Measurements from ENCODE around the gene ATP11C. TPM values are rescaled to one million over a fixed set of nuclear protein-coding genes. Genes with fewer than 3 reads are reported as not detected.
"Not testable (repeated sequence)": the region's sequence is repeated elsewhere in the genome, so short reads cannot be mapped to it uniquely, and the experiment has no call there.

Gene ATP11C
- total RNA-seq, 4 donors from 2014 or later = 5.9 to 24.4 (median 14.9) TPM

- no peak for DNase-seq
- intact Hi-C loops (cut with DNase I) = no loop called here
- no peaks in the 10 kb centered on the region for H3K9me3 ChIP-seq
- peaks cover 0 to 16% (median 3%) of the 10 kb centered on the region in 3 donors for H3K4me1 ChIP-seq
- peak overlapping the region in 3 of 4 donors; percentile 23 to 53 (median 41) for H3K4me3 ChIP-seq
- peaks cover 0 to 18% (median 0%) of the 10 kb centered on the region in 4 donors for H3K27me3 ChIP-seq
- no peaks in the 10 kb centered on the region for H3K36me3 ChIP-seq
- WGBS, 2 donors = 45% methylated on average over 9 of the region's 11 CpGs; no CpG with 5 or more reads in 1 of the 2 donors
- H3K27ac ChIP-seq = no peak overlapping the region
- no peak for TF ChIP-seq POLR2A (IDR thresholded peaks at IDR 0.05)
- no peak for TF ChIP-seq CTCF (IDR thresholded peaks at IDR 0.05)
Measured at GRCh38 chrX:139692506-139692849, 240.4 kb downstream of the ATP11C start.

DNA sequence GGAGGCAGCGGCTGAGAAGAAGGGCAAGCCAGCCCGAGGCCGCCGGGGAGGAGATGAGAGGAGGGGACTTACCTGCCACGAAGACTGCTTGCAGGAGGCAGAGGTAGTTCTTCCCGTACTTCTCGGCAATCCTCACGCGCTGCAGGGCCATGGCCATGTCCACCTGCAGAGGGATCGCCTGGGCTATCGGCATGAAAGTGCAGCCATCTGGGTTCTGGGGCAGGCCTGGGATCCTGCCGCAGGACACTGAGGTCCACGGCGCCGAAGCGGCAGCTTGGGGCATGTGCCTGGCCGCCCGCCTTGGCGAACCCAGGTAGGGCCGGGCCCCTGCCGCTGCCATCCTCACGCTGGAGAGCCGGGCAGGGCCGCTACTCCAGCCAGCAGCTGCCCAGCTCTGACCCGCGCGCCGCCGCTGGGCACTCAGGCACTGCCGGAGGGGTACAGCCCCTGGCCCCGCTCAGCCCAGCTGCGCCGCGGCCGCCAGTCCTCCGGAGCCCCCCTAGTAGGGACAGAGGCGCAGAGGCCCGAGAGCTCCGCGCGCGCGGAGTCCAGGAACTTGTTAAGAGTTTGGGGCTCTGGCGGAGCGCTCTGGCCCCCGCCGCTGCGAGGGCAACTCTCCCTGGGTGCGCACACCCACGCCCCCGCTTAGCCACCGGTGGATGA is 240.9 kb downstream of the ATP11C start:
- Histone ChIP-seq H3K9me3 (no peaks in the 10 kb centered on the region), H3K4me1 (peaks cover 0 to 16% (median 3%) of the 10 kb centered on the region in 3 donors), H3K36me3 (no peaks in the 10 kb centered on the region), H3K27me3 (peaks cover 0 to 18% (median 0%) of the 10 kb centered on the region in 4 donors), H3K27ac (no peak overlapping the region), H3K4me3 (peak overlapping the region; percentile 5 to 53 (median 32))
- intact Hi-C loops (cut with DNase I) = no loop called here
- no peak for DNase-seq
- no peak for TF ChIP-seq POLR2A (IDR thresholded peaks at IDR 0.05)
- no peak for TF ChIP-seq CTCF (IDR thresholded peaks at IDR 0.05)
- WGBS, 2 donors = 0 to 53% methylated on average over 4 to 8 of the region's 52 CpGs

DNA sequence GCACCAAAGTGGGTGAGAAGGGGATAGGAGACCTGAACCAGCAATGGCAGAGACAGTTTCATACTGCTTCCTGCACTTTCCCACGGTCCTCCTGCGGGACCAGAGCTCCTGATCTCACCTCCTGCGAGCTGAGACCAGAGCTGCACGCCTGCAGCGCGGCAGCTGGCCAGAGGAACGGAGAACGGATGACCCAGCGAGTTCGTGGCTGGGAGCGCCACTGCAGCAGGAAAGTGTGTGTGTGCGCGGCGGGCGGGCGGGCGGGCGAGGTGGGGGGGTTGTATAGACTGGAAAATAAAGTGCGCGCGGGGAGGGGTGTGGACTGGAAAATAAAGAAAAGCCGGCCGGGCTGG is 241.4 kb downstream of the ATP11C start:
- Histone ChIP-seq H3K4me3 (peak overlapping the region; percentile 5 to 53 (median 32)), H3K27ac (no peak overlapping the region), H3K4me1 (peaks cover 0 to 16% (median 3%) of the 10 kb centered on the region in 3 donors), H3K36me3 (no peaks in the 10 kb centered on the region), H3K27me3 (peaks cover 0 to 18% (median 0%) of the 10 kb centered on the region in 4 donors), H3K9me3 (no peaks in the 10 kb centered on the region)
- 0 to 50% methylated on average over 3 to 7 of the region's 23 CpGs for WGBS, 2 donors
- DNase-seq = no peak
- intact Hi-C loops (cut with DNase I) = no loop called here
- TF ChIP-seq POLR2A (IDR thresholded peaks at IDR 0.05) = no peak
- no peak for TF ChIP-seq CTCF (IDR thresholded peaks at IDR 0.05)

- H3K4me1 ChIP-seq; intact Hi-C loops (cut with DNase I); H3K27ac ChIP-seq; H3K4me3 ChIP-seq; DNase-seq; H3K27me3 ChIP-seq; H3K9me3 ChIP-seq; H3K36me3 ChIP-seq: not testable (repeated sequence)
- 73 to 91% methylated on average over 7 of the region's 7 CpGs for WGBS, 2 donors
Measured at GRCh38 chrX:139685175-139685574, 247.7 kb downstream of the ATP11C start.

GRCh38 chrX:139680356-139680755 is 252.5 kb downstream of the ATP11C start:
- Histone ChIP-seq H3K27me3 (no peaks in the 10 kb centered on the region), H3K4me3 (no peak overlapping the region), H3K9me3 (no peaks in the 10 kb centered on the region), H3K4me1 (no peaks in the 10 kb centered on the region), H3K27ac (no peak overlapping the region), H3K36me3 (no peaks in the 10 kb centered on the region)
- intact Hi-C loops (cut with DNase I) = no loop called here
- TF ChIP-seq POLR2A (IDR thresholded peaks at IDR 0.05) (no peak), CTCF (IDR thresholded peaks at IDR 0.05) (no peak)
- WGBS, 2 donors = 42 to 45% methylated on average over 3 of the region's 3 CpGs
- DNase-seq = no peak

Small RNA genes within 50 kb of the gene (small RNA-seq; reads per million reads assigned to genes)
- 1.1 to 2.2 (median 1.5) reads per million in 4 donors for gene MIR505
- 0 reads per million in 4 donors for gene RF00425
- 0 to 0.27 (median 0) reads per million in 4 donors for gene RF01210
- 0 reads per million in 4 donors for gene RNU6ATAC23P

Other genes starting within 250 kb of the ATP11C start
- under 1 TPM in 1 of 4 donors, not detected in 3; 0.15 TPM for gene MCF2, start 224.9 kb downstream of the ATP11C start, total RNA-seq
- gene CXorf66, start 32.5 kb upstream of the ATP11C start, total RNA-seq = not detected